Pons (tissue), 1 donor: ENCODE measurements around the gene PLK5.

Source experiments
- DNase-seq: peaks from one replicate; pipeline ENCODE4 v3.0.0-alpha.2; 2016; ENCODE audit warnings: low spot score

PLK5 gene

GRCh38 chr19:1577090-1577928 lies 53.4 kb downstream of the PLK5 start:
- no peak for DNase-seq

- DNase-seq, result no peak
Measured at GRCh38 chr19:1577929-1578618, 54.2 kb downstream of the PLK5 start.

GRCh38 chr19:1579222-1579621 lies 55.3 kb downstream of the PLK5 start:
- no peak for DNase-seq

DNA sequence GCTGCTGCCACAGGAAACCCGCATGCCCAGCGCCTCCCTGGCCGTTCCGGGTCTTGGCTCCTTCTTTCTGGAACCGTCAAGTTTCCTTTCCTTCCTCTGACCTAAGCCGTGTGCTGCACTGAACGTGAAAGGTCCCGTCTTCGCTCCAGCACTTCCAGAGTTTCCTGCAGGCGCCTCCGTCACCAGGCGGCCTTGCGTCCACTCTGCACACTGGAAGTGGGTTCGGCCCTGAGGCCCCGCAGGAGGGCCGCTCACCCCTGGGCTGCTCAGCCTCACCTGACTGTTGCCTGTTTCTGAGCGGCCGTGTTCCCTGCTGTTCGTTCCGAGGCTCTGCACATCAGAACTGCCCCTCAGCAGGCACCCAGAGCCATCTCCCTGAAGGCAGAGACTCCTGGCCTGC lies 56.5 kb downstream of the PLK5 start:
- no peak for DNase-seq

- DNase-seq, result no peak
Measured at GRCh38 chr19:1580957-1581356, 57.1 kb downstream of the PLK5 start.

- no peak for DNase-seq
Measured at GRCh38 chr19:1582201-1582600, 58.3 kb downstream of the PLK5 start.

- no peak for DNase-seq
Measured at GRCh38 chr19:1584500-1585242, 60.8 kb downstream of the PLK5 start.

DNA sequence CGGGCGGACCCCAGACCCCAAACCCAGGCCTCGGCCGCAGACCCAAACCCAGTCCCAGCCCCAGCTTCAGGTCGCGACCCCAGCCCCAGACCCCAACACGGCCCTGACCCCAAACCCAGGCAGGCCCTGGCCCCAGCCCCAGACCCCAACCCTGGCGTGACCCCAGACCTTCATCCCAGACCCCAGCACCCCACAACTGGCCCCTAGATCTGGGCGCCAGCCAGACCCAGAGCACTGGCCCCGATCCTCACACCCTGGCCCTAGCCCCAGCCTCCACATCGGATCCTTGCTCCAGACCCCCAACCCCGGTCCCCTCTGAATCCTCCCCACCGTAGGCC lies 61.3 kb downstream of the PLK5 start:
- no peak for DNase-seq
